K562 (cell line): ENCODE data around the gene PRTN3. TPM values are rescaled to one million over a fixed set of nuclear protein-coding genes. Genes with fewer than 3 reads are reported as not detected.

Experiments used
- ATAC-seq: fragments of 200-7000 bp; cut with Tn5 transposase; 3 replicates; pipeline ENCODE4 v1.9.1; 2020; ENCODE audit warnings: moderate library complexity
- BruUV-seq: library from RNA; stranded (reverse); fragments of 400-500 nt; replicated peaks from 2 replicates; lab custom pipeline; 2021; lab: Mats Ljungman, UMichigan
- CTCF ChIA-PET: fragments of 300-600 bp; formaldehyde crosslinking; extraction: SDS; loops from one replicate; lab custom pipeline; 2021; ENCODE audit warnings: low intra/inter-chr PET ratio; lab: Yijun Ruan, JAX
- POLR2A ChIA-PET: fragments of 300-600, 350-650 bp; sonication (Branson Sonifier 250); formaldehyde crosslinking; extraction: SDS; loops from one replicate; lab custom pipeline; 2021; ENCODE audit warnings: antibody characterized with exemption, inconsistent platforms; lab: Yijun Ruan, JAX
- DNase-seq, 4 experiments: peaks; one replicate each; pipeline versions ENCODE4 v3.0.0 to v3.0.0-alpha.2; 2011 to 2018; ENCODE audit warnings: low spot score in 3 of 4, mixed read lengths in 3 of 4; ENCODE audit errors: extremely low read depth in 1 of 4
- FAIRE-seq: peaks from 2 replicates; lab custom pipeline; 2011; peaks lifted over from hg19 to GRCh38; lab: Jason Lieb, UNC
- H2AFZ ChIP-seq: 2 replicates; pipeline ENCODE4 v1.6.0; 2011; ENCODE audit warnings: low read depth, low read length, control low read depth, inconsistent platforms
- H3K27ac ChIP-seq: fragments of 200-600 bp; 3 replicates; pipeline ENCODE4 v1.8.0; 2011; ENCODE audit warnings: low read depth, mild to moderate bottlenecking, control low read depth, inconsistent platforms, low read length, moderate library complexity, mixed read lengths; ENCODE audit errors: extremely low read depth
- H3K27me3 ChIP-seq, 2 experiments: fragments of 300-600 bp in 1 of 2; 2 replicates in 1 of 2; 3 replicates in 1 of 2; pipeline versions ENCODE4 v1.6.0 to v1.8.0; 2011; ENCODE audit warnings: inconsistent platforms in 2 of 2, low read length in 2 of 2, mild to moderate bottlenecking in 1 of 2, mixed read lengths in 1 of 2, moderate library complexity in 1 of 2; ENCODE audit not compliant: control insufficient read depth in 2 of 2, insufficient read depth in 2 of 2
- H3K36me3 ChIP-seq: fragments of 300-600 bp; 3 replicates; pipeline ENCODE4 v1.8.0; 2011; ENCODE audit warnings: mild to moderate bottlenecking, low read length, inconsistent platforms; ENCODE audit not compliant: control insufficient read depth, insufficient read depth
- H3K4me1 ChIP-seq, 2 experiments: fragments of 200-600 bp in 1 of 2; replicated peaks in 1 of 2; 2 replicates in 1 of 2; 3 replicates in 1 of 2; pipeline versions ENCODE4 v1.5.1 to v1.8.0; 2011; ENCODE audit warnings: inconsistent platforms in 2 of 2, low read length in 2 of 2, mild to moderate bottlenecking in 1 of 2, mixed read lengths in 1 of 2, moderate library complexity in 1 of 2; ENCODE audit not compliant: control insufficient read depth in 2 of 2, insufficient read depth in 2 of 2
- H3K4me2 ChIP-seq: 2 replicates; pipeline ENCODE4 v1.6.1; 2011; ENCODE audit warnings: low read length, control low read depth, inconsistent platforms, mixed read lengths; ENCODE audit not compliant: insufficient read depth
- H3K4me3 ChIP-seq: fragments of 200-600 bp; sonication (generic), shearing (Covaris generic); 2 replicates; pipeline ENCODE4 v1.5.1; 2016; ENCODE audit warnings: control low read depth, inconsistent platforms
- H3K79me2 ChIP-seq: fragments of 200-600 bp; 3 replicates; pipeline ENCODE4 v1.8.0; 2011; ENCODE audit warnings: low read length, inconsistent platforms; ENCODE audit not compliant: control insufficient read depth, insufficient read depth
- H3K9ac ChIP-seq, 2 experiments: 2 replicates each; pipeline versions ENCODE4 v1.6.0 to v1.6.1; 2011; ENCODE audit warnings: low read depth in 2 of 2, low read length in 2 of 2, control low read depth in 1 of 2, inconsistent platforms in 1 of 2, mild to moderate bottlenecking in 1 of 2, mixed read lengths in 1 of 2; ENCODE audit not compliant: insufficient read depth in 1 of 2
- H3K9me1 ChIP-seq: one replicate; pipeline ENCODE4 v1.6.0; 2011; ENCODE audit warnings: inconsistent platforms, mild to moderate bottlenecking, low read length, moderate library complexity; ENCODE audit not compliant: control insufficient read depth, insufficient read depth
- H3K9me3 ChIP-seq: replicated peaks from 2 replicates; pipeline ENCODE4 v1.5.1; 2011; ENCODE audit warnings: low read depth, low read length, inconsistent platforms; ENCODE audit not compliant: control insufficient read depth, insufficient read depth
- H4K20me1 ChIP-seq: replicated peaks from 2 replicates; pipeline ENCODE4 v1.6.1; 2011; ENCODE audit warnings: low read length, inconsistent platforms, mixed read lengths; ENCODE audit not compliant: control insufficient read depth, insufficient read depth
- BCOR ChIP-seq: fragments of 450-650 bp; IDR thresholded peaks from 2 replicates; pipeline ENCODE4 v1.6.1; 2016
- KDM2B ChIP-seq: fragments of 250-450 bp; sonication (Bioruptor Pico); IDR thresholded peaks from 2 replicates; pipeline ENCODE4 v1.8.0; 2021; ENCODE audit warnings: mild to moderate bottlenecking, moderate library complexity
- RAD21 ChIP-seq, 2 experiments: fragments of 250-450 bp in 1 of 2; fragments of 450-650 bp in 1 of 2; sonication (Bioruptor Pico) in 1 of 2; formaldehyde crosslinking in 1 of 2; IDR thresholded peaks in 1 of 2; conservative IDR thresholded peaks in 1 of 2; 2 replicates each; pipeline versions ENCODE4 v1.4.0 to v1.8.0; 2020 to 2022; ENCODE audit warnings: mild to moderate bottlenecking in 2 of 2, moderate library complexity in 1 of 2
- STAG1 ChIP-seq: sonication (generic); formaldehyde crosslinking; IDR thresholded peaks from 2 replicates; pipeline ENCODE4 v1.5.0; 2020; ENCODE audit warnings: missing genetic modification reagents, borderline replicate concordance
- THRAP3 ChIP-seq: fragments of 450-650 bp; IDR thresholded peaks from 2 replicates; pipeline ENCODE4 v1.6.1; 2016; ENCODE audit warnings: mild to moderate bottlenecking, inconsistent platforms, borderline replicate concordance
- TOE1 ChIP-seq, 2 experiments: fragments of 450-650 bp in 1 of 2; sonication (generic) in 1 of 2; formaldehyde crosslinking in 1 of 2; IDR thresholded peaks; 2 replicates each; pipeline versions ENCODE4 v1.7.1 to v1.8.0; 2016 to 2022; ENCODE audit warnings: borderline replicate concordance in 2 of 2, mild to moderate bottlenecking in 2 of 2, antibody characterized with exemption in 1 of 2, inconsistent platforms in 1 of 2, low read depth in 1 of 2, missing genetic modification reagents in 1 of 2, moderate library complexity in 1 of 2
- ZNF121 ChIP-seq: sonication (generic); formaldehyde crosslinking; conservative IDR thresholded peaks from 2 replicates; pipeline ENCODE4 v1.8.0; 2022; ENCODE audit warnings: missing genetic modification reagents
- ZNF174 ChIP-seq: fragments of 250-450 bp; sonication (Bioruptor Pico); IDR thresholded peaks from 2 replicates; pipeline ENCODE4 v1.4.0; 2020; ENCODE audit warnings: mild to moderate bottlenecking
- ZNF707 ChIP-seq: fragments of 250-450 bp; sonication (Bioruptor Pico); conservative IDR thresholded peaks from 2 replicates; pipeline ENCODE4 v1.8.0; 2022; ENCODE audit warnings: inconsistent platforms, mild to moderate bottlenecking, moderate library complexity
- WGBS: fragments of 100-300 bp; shearing (Covaris generic); methylation state at CpG from one replicate; pipeline ENCODE4 v1.1.6; 2016; ENCODE audit warnings: low coverage, mixed read lengths; ENCODE audit not compliant: insufficient coverage; ENCODE audit errors: missing lambda C conversion rate; 5-methylcytosine and 5-hydroxymethylcytosine counted together
- in situ Hi-C: fragments of 300-500 bp; cut with MboI; formaldehyde crosslinking; loops from 4 replicates; pipeline ENCODE4 v1.15.0; 2018; ENCODE audit warnings: inconsistent platforms, mixed read lengths
- intact Hi-C: fragments of 100-400 bp; cut with micrococcal nuclease; formaldehyde crosslinking; loops from 2 replicates; pipeline ENCODE4 v1.14.2; 2022
- polyA plus RNA-seq, 8 experiments: library from polyadenylated mRNA; depleted of rRNA in 4 of 8; stranded (reverse) in 5 of 8; unstranded in 3 of 8; fragments of >200 nt; fragmentation: Nextera tagmentation in 2 of 8; fragmentation: Illumina TruSeq in 1 of 8; extraction: Ambion mirVana in 2 of 8; extraction: Trizol in 1 of 8; gene quantifications; 2 replicates each; pipeline versions ENCODE4 v1.2.1 to v1.2.3, GENCODE V29; 2011 to 2014; ENCODE audit warnings: inconsistent platforms in 1 of 8, missing spikeins in 1 of 8
- total RNA-seq, 7 experiments: library from RNA; depleted of rRNA in 6 of 7; stranded (reverse); fragments of >200 nt in 6 of 7; fragmentation: Illumina TruSeq in 2 of 7; extraction: Trizol in 2 of 7; gene quantifications; 2 replicates each; pipeline versions ENCODE4 v1.2.1 to v1.2.3, GENCODE V29; 2011 to 2021; ENCODE audit warnings: low replicate concordance in 1 of 7
- TF ChIP-seq, protein P1 (sequence below): fragments of 450-650 bp; formaldehyde crosslinking; IDR thresholded peaks from 2 replicates; pipeline ENCODE4 v1.4.0; 2020; ENCODE audit warnings: mild to moderate bottlenecking, moderate library complexity
- TF ChIP-seq, protein P2 (sequence below): sonication (generic); formaldehyde crosslinking; IDR thresholded peaks from 2 replicates; pipeline ENCODE4 v1.8.0; 2022; ENCODE audit warnings: mild to moderate bottlenecking, missing genetic modification reagents

The PRTN3 gene
- total and polyA plus RNA-seq, 9 of the 15 experiments (the other 6 are each of a cell fraction or from before 2014, with no cell fraction given): 0.14 to 0.86 (median 0.43) TPM; not detected in 3

DNA sequence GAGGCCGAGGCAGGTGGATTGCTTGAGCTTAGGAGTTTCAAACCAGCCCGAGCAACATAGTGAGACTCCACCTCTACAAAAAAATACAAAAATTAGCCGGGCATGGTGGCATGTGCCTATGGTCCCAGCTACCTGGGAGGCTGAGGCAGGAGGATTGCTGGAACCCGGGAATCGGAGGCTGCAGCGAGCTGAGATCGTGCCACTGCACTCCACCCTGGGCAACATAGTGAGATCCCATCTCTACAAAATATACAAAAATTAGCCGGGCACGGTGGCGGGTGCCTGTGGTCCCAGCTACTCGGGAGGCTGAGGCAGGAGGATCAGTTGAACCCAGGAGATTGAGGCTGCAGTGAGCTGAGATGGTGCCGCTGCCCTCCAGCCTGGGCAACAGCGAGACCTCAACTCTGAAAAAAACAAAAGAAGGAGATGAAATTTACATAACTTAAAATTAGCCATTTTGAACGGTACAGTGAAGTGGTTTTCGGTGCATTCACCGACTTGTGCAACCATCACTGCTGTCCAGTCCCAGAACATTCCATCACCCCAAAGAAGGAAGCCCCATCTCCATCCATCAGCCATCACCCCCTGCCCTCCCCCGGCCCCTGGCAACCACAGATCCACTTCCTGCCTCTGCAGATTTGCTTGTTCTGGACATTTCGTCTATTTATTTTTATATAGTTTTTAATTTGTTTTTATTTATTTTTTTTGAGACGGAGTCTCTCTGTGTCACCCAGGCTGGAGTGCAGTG, 14.7 kb upstream of the PRTN3 start:
- H2AFZ ChIP-seq: no peak overlapping the region
- POLR2A ChIA-PET: interaction anchor here (0.7 to 1.1 kb wide), 4 partner anchors 15 to 56 kb away, joined by 3 to 4 read pairs (median 4); partner anchors contain the start of gene PRTN3
- no peak overlapping the region for H3K4me2 ChIP-seq
- no peak for FAIRE-seq
- H3K4me3 ChIP-seq: no peak overlapping the region
- peak; percentile 96 for TF ChIP-seq ZNF121 (CRISPR knock-in tag)
- peak; percentile 42; the same call in 1 of the 2 replicates for TF ChIP-seq BCOR
- no peak for TF ChIP-seq ZNF707
- no peak for TF ChIP-seq THRAP3
- no peak for TF ChIP-seq ZNF174
- CTCF ChIA-PET: no interaction called here
- no peak for DNase-seq
- intact Hi-C loops: no loop called here
- peaks cover 15 to 70% of the 10 kb centered on the region in 2 experiments for H3K4me1 ChIP-seq
- in situ Hi-C loops: no loop called here
- H3K79me2 ChIP-seq: peaks cover 14% of the 10 kb centered on the region; the same call in 2 of the 3 replicates
- H3K9me3 ChIP-seq: no peaks in the 10 kb centered on the region
- no peak for ATAC-seq
- H4K20me1 ChIP-seq: no peaks in the 10 kb centered on the region
- H3K9me1 ChIP-seq: no peaks in the 10 kb centered on the region
- no peak overlapping the region for H3K27ac ChIP-seq
- BruUV-seq: no TSS peak
- H3K36me3 ChIP-seq: no peaks in the 10 kb centered on the region
- H3K9ac ChIP-seq: no peak overlapping the region
- WGBS: 79% methylated on average over 18 of the region's 19 CpGs
- no peaks in the 10 kb centered on the region for H3K27me3 ChIP-seq

DNA sequence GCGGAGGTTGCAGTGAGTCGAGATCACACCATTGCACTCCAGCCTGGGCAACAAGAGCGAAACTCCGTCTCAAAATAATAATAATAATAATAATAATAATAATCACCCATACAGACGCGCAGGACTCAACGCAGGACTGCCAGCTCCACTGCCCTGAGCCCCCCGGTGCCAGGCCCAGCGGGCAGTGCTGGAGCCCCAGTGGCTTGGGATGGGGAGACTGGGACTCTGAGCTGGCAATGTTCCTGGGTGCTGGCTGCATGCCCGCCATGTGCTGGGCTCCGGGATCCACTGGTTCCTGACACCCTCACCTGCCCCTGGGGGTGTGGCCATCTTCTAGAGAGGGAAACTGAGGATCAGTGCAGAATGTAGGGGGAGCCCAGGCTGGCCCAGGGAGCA, 13.5 kb upstream of the PRTN3 start:
- in situ Hi-C loops: no loop called here
- peaks cover 9% of the 10 kb centered on the region; the same call in 2 of the 3 replicates for H3K79me2 ChIP-seq
- POLR2A ChIA-PET: interaction anchor here (0.7 to 1.0 kb wide), 2 partner anchors 18 to 27 kb away, joined by 3 to 4 read pairs; no protein-coding TSS in a partner anchor
- no peaks in the 10 kb centered on the region for H3K27me3 ChIP-seq
- no peak overlapping the region for H3K27ac ChIP-seq
- FAIRE-seq (no peak), DNase-seq (no peak), ATAC-seq (no peak)
- WGBS: 90% methylated on average over 10 of the region's 11 CpGs
- H2AFZ ChIP-seq: no peak overlapping the region
- no TSS peak for BruUV-seq
- CTCF ChIA-PET: no interaction called here
- no peaks in the 10 kb centered on the region for H3K9me3 ChIP-seq
- H3K4me2 ChIP-seq: no peak overlapping the region
- peaks cover 15 to 72% of the 10 kb centered on the region in 2 experiments for H3K4me1 ChIP-seq
- H3K9me1 ChIP-seq: no peaks in the 10 kb centered on the region
- intact Hi-C loops: no loop called here
- no peaks in the 10 kb centered on the region for H4K20me1 ChIP-seq
- peak overlapping the region in 1 of 2 experiments; percentile 28; a peak in 1 of 4 replicates for H3K9ac ChIP-seq
- no peaks in the 10 kb centered on the region for H3K36me3 ChIP-seq
- no peak overlapping the region for H3K4me3 ChIP-seq
- TF ChIP-seq, protein P1, sequence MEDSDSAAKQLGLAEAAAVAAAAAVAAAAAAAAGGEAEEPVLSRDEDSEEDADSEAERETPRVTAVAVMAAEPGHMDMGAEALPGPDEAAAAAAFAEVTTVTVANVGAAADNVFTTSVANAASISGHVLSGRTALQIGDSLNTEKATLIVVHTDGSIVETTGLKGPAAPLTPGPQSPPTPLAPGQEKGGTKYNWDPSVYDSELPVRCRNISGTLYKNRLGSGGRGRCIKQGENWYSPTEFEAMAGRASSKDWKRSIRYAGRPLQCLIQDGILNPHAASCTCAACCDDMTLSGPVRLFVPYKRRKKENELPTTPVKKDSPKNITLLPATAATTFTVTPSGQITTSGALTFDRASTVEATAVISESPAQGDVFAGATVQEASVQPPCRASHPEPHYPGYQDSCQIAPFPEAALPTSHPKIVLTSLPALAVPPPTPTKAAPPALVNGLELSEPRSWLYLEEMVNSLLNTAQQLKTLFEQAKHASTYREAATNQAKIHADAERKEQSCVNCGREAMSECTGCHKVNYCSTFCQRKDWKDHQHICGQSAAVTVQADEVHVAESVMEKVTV (CRISPR knock-in tag): no peak
- no peak for TF ChIP-seq KDM2B
- TF ChIP-seq TOE1 (IDR thresholded peaks at IDR 0.05; ENCODE audit: borderline replicate concordance): no peak
- no peak for TF ChIP-seq TOE1 (CRISPR knock-in tag; IDR thresholded peaks at IDR 0.05; ENCODE audit: borderline replicate concordance, low read depth)
- TF ChIP-seq RAD21 (CRISPR knock-in tag; conservative IDR thresholded peaks at IDR 0.05 in 1 of 2, IDR thresholded peaks at IDR 0.05 in 1 of 2): no peak
- TF ChIP-seq, protein P2, sequence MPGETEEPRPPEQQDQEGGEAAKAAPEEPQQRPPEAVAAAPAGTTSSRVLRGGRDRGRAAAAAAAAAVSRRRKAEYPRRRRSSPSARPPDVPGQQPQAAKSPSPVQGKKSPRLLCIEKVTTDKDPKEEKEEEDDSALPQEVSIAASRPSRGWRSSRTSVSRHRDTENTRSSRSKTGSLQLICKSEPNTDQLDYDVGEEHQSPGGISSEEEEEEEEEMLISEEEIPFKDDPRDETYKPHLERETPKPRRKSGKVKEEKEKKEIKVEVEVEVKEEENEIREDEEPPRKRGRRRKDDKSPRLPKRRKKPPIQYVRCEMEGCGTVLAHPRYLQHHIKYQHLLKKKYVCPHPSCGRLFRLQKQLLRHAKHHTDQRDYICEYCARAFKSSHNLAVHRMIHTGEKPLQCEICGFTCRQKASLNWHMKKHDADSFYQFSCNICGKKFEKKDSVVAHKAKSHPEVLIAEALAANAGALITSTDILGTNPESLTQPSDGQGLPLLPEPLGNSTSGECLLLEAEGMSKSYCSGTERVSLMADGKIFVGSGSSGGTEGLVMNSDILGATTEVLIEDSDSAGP (CRISPR knock-in tag): no peak
- no peak for TF ChIP-seq STAG1 (CRISPR knock-in tag)
